Epithelial cell of esophagus (primary cell): ENCODE data around the gene DGCR6L.
"Not testable (repeated sequence)": the region's sequence is repeated elsewhere in the genome, so short reads cannot be mapped to it uniquely, and the experiment has no call there.

Source experiments
- DNase-seq: peaks from one replicate; pipeline ENCODE4 v3.0.0; 2010; ENCODE audit warnings: low read depth
- H3K4me3 ChIP-seq: 2 replicates; pipeline ENCODE4 v1.5.1; 2011; ENCODE audit warnings: mild to moderate bottlenecking, low read length, control low read depth
- CTCF ChIP-seq: IDR thresholded peaks from 2 replicates; pipeline ENCODE4 v1.5.1; 2011; ENCODE audit warnings: low read depth, mild to moderate bottlenecking, low read length, control low read depth, inconsistent platforms; ENCODE audit not compliant: insufficient read depth; ENCODE audit errors: missing control alignments

The DGCR6L gene

GRCh38 chr22:20268279-20269012 is 51.4 kb downstream of the DGCR6L start, which contains the start of gene RTN4R:
TSS of gene RTN4R (minus strand) at chr22:20268318. CDS start at chr22:20268092, 226 bp downstream.
- TF ChIP-seq CTCF: peak; percentile 38
- H3K4me3 ChIP-seq: peak within 1 kb of the TSS; percentile 38
- DNase-seq: peak; percentile 63

GRCh38 chr22:20267441-20268278 is 52.2 kb downstream of the DGCR6L start:
- H3K4me3 ChIP-seq: peak overlapping the region; percentile 38
- TF ChIP-seq CTCF: no peak
- DNase-seq: peak; percentile 33

GRCh38 chr22:20266667-20267440 is 53.0 kb downstream of the DGCR6L start:
- peak overlapping the region; percentile 38 for H3K4me3 ChIP-seq
- not testable (repeated sequence) for DNase-seq

- not testable (repeated sequence) for DNase-seq, H3K4me3 ChIP-seq
These were observed 53.8 kb downstream of the DGCR6L start for GRCh38 chr22:20265772-20266666.

- no peak for DNase-seq
- no peak overlapping the region for H3K4me3 ChIP-seq
- no peak for TF ChIP-seq CTCF
These were observed 55.0 kb downstream of the DGCR6L start for GRCh38 chr22:20264614-20265452.
